Measurements from ENCODE around the gene CALCOCO1. TPM values are rescaled to one million over a fixed set of nuclear protein-coding genes. Genes with fewer than 3 reads are reported as not detected.

CALCOCO1 gene
- total and polyA plus RNA-seq, 8 donors, result 74.8 to 186 (median 134) TPM

GRCh38 chr12:53733807-53734200 is 6.6 kb upstream of the CALCOCO1 start:
- no peak overlapping the region for H3K27ac ChIP-seq
- peaks cover 11 to 59% of the 10 kb centered on the region in 2 donors for H3K27me3 ChIP-seq
- TF ChIP-seq CTCF (IDR thresholded peaks at IDR 0.05), result no peak
- H3K36me3 ChIP-seq, result no peaks in the 10 kb centered on the region
- H3K4me1 ChIP-seq, result peaks cover 0 to 7% of the 10 kb centered on the region in 2 donors
- ATAC-seq (no peak), DNase-seq (no peak)
- H3K4me3 ChIP-seq, result no peak overlapping the region
- intact Hi-C loops (cut with DNase I), result no loop called here
- no peaks in the 10 kb centered on the region for H3K9me3 ChIP-seq

- intact Hi-C loops (cut with DNase I), result no loop called here
- H3K4me3 ChIP-seq, result no peak overlapping the region
- H3K9me3 ChIP-seq, result no peaks in the 10 kb centered on the region
- no peak for TF ChIP-seq CTCF (IDR thresholded peaks at IDR 0.05)
- ATAC-seq, result no peak
- no peaks in the 10 kb centered on the region for H3K36me3 ChIP-seq
- H3K27me3 ChIP-seq, result peaks cover 5 to 53% of the 10 kb centered on the region in 2 donors
- H3K27ac ChIP-seq, result no peak overlapping the region
- peaks cover 0 to 4% of the 10 kb centered on the region in 2 donors for H3K4me1 ChIP-seq
- no peak for DNase-seq
Observed at GRCh38 chr12:53733051-53733806, 6.0 kb upstream of the CALCOCO1 start.

GRCh38 chr12:53729644-53730043 is 2.4 kb upstream of the CALCOCO1 start:
- Histone ChIP-seq H3K4me1 (peaks cover 8 to 25% of the 10 kb centered on the region in 2 donors), H3K27me3 (peaks cover 0 to 20% of the 10 kb centered on the region in 2 donors), H3K4me3 (no peak overlapping the region), H3K36me3 (peaks cover 0 to 4% of the 10 kb centered on the region in 2 donors), H3K27ac (no peak overlapping the region), H3K9me3 (no peaks in the 10 kb centered on the region)
- intact Hi-C loops (cut with DNase I), result no loop called here
- DNase-seq, result no peak
- TF ChIP-seq CTCF (IDR thresholded peaks at IDR 0.05), result no peak
- ATAC-seq, result no peak

- Histone ChIP-seq H3K9me3 (no peaks in the 10 kb centered on the region), H3K4me1 (peaks cover 8 to 25% of the 10 kb centered on the region in 2 donors), H3K4me3 (peak overlapping the region in 1 of 2 donors; percentile 67), H3K27me3 (peaks cover 0 to 9% of the 10 kb centered on the region in 2 donors), H3K36me3 (peaks cover 0 to 19% of the 10 kb centered on the region in 2 donors), H3K27ac (peak overlapping the region; percentile 53 to 73)
- intact Hi-C loops (cut with DNase I), result no loop called here
- DNase-seq (no peak), ATAC-seq (no peak)
- no peak for TF ChIP-seq CTCF (IDR thresholded peaks at IDR 0.05)
Observed at GRCh38 chr12:53728206-53728605, 954 bp upstream of the CALCOCO1 start.

GRCh38 chr12:53726946-53727309 is 324 bp downstream of the CALCOCO1 start:
- Histone ChIP-seq H3K27ac (peak overlapping the region; percentile 24 to 79), H3K4me3 (peak overlapping the region; percentile 67 to 76), H3K36me3 (peaks cover 4 to 31% of the 10 kb centered on the region in 2 donors), H3K27me3 (no peaks in the 10 kb centered on the region), H3K4me1 (peaks cover 8 to 25% of the 10 kb centered on the region in 2 donors), H3K9me3 (no peaks in the 10 kb centered on the region)
- ATAC-seq (peak; percentile 17), DNase-seq (peak in 1 of 4 donors; percentile 46)
- intact Hi-C loops (cut with DNase I), result no loop called here
- TF ChIP-seq CTCF (IDR thresholded peaks at IDR 0.05), result no peak

All from left lung (tissue), 10 donors.